Hepatocyte (in vitro differentiated cells): ENCODE results near the gene PAK1IP1.

Source experiments
- CTCF ChIP-seq: fragments of 200-600 bp; sonication (generic); IDR thresholded peaks from 2 replicates; pipeline ENCODE4 v1.5.1; 2016; ENCODE audit warnings: antibody characterized with exemption, mild to moderate bottlenecking; ENCODE audit not compliant: poor library complexity
- EZH2 ChIP-seq: fragments of 200-600 bp; sonication (generic); IDR thresholded peaks from 2 replicates; pipeline ENCODE4 v1.6.1; 2016; ENCODE audit warnings: antibody characterized with exemption, mild to moderate bottlenecking, borderline replicate concordance
- EZH2phosphoT487 ChIP-seq: fragments of 200-600 bp; sonication (generic); IDR thresholded peaks from one replicate; pipeline ENCODE4 v1.6.1; 2018; ENCODE audit warnings: antibody characterized with exemption, mild to moderate bottlenecking, low read depth, moderate library complexity; ENCODE audit not compliant: unreplicated experiment, severe bottlenecking

GRCh38 chr6:10686901-10687300 lies 7.9 kb upstream of the PAK1IP1 start:
- TF ChIP-seq EZH2phosphoT487 (no peak), CTCF (no peak), EZH2 (no peak)
